HCT116 (cell line): Measurements from ENCODE around the gene SEMA7A. TPM values are rescaled to one million over a fixed set of nuclear protein-coding genes. Genes with fewer than 3 reads are reported as not detected.

ENCODE experiments used
- ATAC-seq: fragments of 200-7000 bp; cut with Tn5 transposase; 2 replicates; pipeline ENCODE4 v1.9.1; 2020; ENCODE audit warnings: mild to moderate bottlenecking, moderate library complexity
- BruUV-seq: library from RNA; stranded (reverse); fragments of 400-500 nt; replicated peaks from 2 replicates; lab custom pipeline; 2021; lab: Mats Ljungman, UMichigan
- CTCF ChIA-PET: fragments of 300-600 bp; sonication (Branson Sonifier 250); formaldehyde crosslinking; loops from one replicate; lab custom pipeline; 2021; ENCODE audit warnings: antibody characterized with exemption; lab: Charles Lee
- POLR2A ChIA-PET: fragments of 300-600, 350-600 bp; sonication (Branson Sonifier 250); formaldehyde crosslinking; loops from one replicate; lab custom pipeline; 2021; ENCODE audit warnings: antibody characterized with exemption; lab: Charles Lee
- RAD21 ChIA-PET, 2 experiments: fragments of 300-600 bp; sonication (Branson Sonifier 250); formaldehyde crosslinking; loops; one replicate each; lab custom pipeline; 2023; ENCODE audit warnings: low total read pairs in 2 of 2; ENCODE audit not compliant: uncharacterized antibody in 2 of 2, unreplicated experiment in 2 of 2, low non-redundant PET in 1 of 2; lab: Charles Lee
- DNase-seq: peaks from one replicate; pipeline ENCODE4 v3.0.0-alpha.2; 2010; ENCODE audit warnings: low read depth, low spot score
- H2AFZ ChIP-seq: fragments of 200-600 bp; shearing (Covaris generic), sonication (generic); 2 replicates; pipeline ENCODE4 v1.6.1; 2017; ENCODE audit warnings: low read depth, mixed run types, mixed read lengths, antibody characterized with exemption, low read length; ENCODE audit not compliant: poor library complexity, severe bottlenecking
- H3K27ac ChIP-seq: 2 replicates; pipeline ENCODE4 v1.5.1; 2012; ENCODE audit warnings: low read depth, low read length
- H3K27me3 ChIP-seq: fragments of 200-600 bp; sonication (generic); 2 replicates; pipeline ENCODE4 v1.6.1; 2016; ENCODE audit warnings: mixed run types, low read length, mixed read lengths; ENCODE audit not compliant: insufficient read depth
- H3K36me3 ChIP-seq, 2 experiments: fragments of 200-500 bp in 1 of 2; fragments of 200-600 bp in 1 of 2; sonication (Bioruptor generic) in 1 of 2; sonication (generic) in 1 of 2; 2 replicates each; pipeline versions ENCODE4 v1.5.1 to v1.6.1; 2014 to 2016; ENCODE audit warnings: low read length in 2 of 2, inconsistent platforms in 1 of 2, mixed read lengths in 1 of 2, mixed run types in 1 of 2; ENCODE audit not compliant: insufficient read depth in 2 of 2, control insufficient read depth in 1 of 2
- H3K4me1 ChIP-seq, 2 experiments: fragments of 200-600 bp in 1 of 2; sonication (generic) in 1 of 2; 2 replicates each; pipeline versions ENCODE4 v1.5.1 to v1.6.1; 2012 to 2017; ENCODE audit warnings: low read length in 2 of 2, inconsistent platforms in 1 of 2, mild to moderate bottlenecking in 1 of 2, mixed read lengths in 1 of 2, mixed run types in 1 of 2, moderate library complexity in 1 of 2; ENCODE audit not compliant: insufficient read depth in 2 of 2, control insufficient read depth in 1 of 2
- H3K4me2 ChIP-seq: fragments of 200-600 bp; sonication (generic); 2 replicates; pipeline ENCODE4 v1.6.1; 2017; ENCODE audit warnings: mixed run types, low read length, mixed read lengths
- H3K4me3 ChIP-seq, 2 experiments: fragments of 200-600 bp in 1 of 2; sonication (generic) in 1 of 2; replicated peaks in 1 of 2; 2 replicates each; pipeline ENCODE4 v1.5.1; 2011 to 2016; ENCODE audit warnings: low read length in 2 of 2, control low read depth in 1 of 2, low read depth in 1 of 2, mild to moderate bottlenecking in 1 of 2, mixed read lengths in 1 of 2, mixed run types in 1 of 2
- H3K79me2 ChIP-seq: fragments of 200-600 bp; sonication (generic); 2 replicates; pipeline ENCODE4 v1.6.1; 2017; ENCODE audit warnings: mild to moderate bottlenecking, mixed run types, low read length, moderate library complexity, mixed read lengths; ENCODE audit not compliant: insufficient read depth
- H3K9ac ChIP-seq: fragments of 200-600 bp; sonication (generic); 2 replicates; pipeline ENCODE4 v1.6.1; 2016; ENCODE audit warnings: low read length, mixed read lengths
- H3K9me2 ChIP-seq: fragments of 200-600 bp; sonication (generic), shearing (Covaris generic); 2 replicates; pipeline ENCODE4 v1.6.1; 2017; ENCODE audit warnings: mixed run types, mild to moderate bottlenecking, moderate library complexity; ENCODE audit not compliant: insufficient read depth
- H3K9me3 ChIP-seq, 2 experiments: fragments of 200-500 bp in 1 of 2; fragments of 200-600 bp in 1 of 2; sonication (Bioruptor generic) in 1 of 2; sonication (generic) in 1 of 2; 2 replicates each; pipeline ENCODE4 v1.6.1; 2014 to 2017; ENCODE audit warnings: low read length in 2 of 2, mixed read lengths in 2 of 2, inconsistent platforms in 1 of 2, low read depth in 1 of 2, mild to moderate bottlenecking in 1 of 2, mixed run types in 1 of 2, moderate library complexity in 1 of 2; ENCODE audit not compliant: control insufficient read depth in 1 of 2, insufficient read depth in 1 of 2
- H4K20me1 ChIP-seq: fragments of 200-600 bp; sonication (generic), shearing (Covaris generic); 2 replicates; pipeline ENCODE4 v1.6.1; 2017; ENCODE audit warnings: mixed run types, mild to moderate bottlenecking, moderate library complexity; ENCODE audit not compliant: insufficient read depth
- CEBPB ChIP-seq: IDR thresholded peaks from 2 replicates; pipeline ENCODE4 v1.6.1; 2012; ENCODE audit warnings: low read depth
- EGR1 ChIP-seq: IDR thresholded peaks from 2 replicates; pipeline ENCODE4 v1.6.1; 2012; ENCODE audit warnings: low read depth
- EZH2phosphoT487 ChIP-seq: fragments of 200-600 bp; IDR thresholded peaks from 2 replicates; pipeline ENCODE4 v1.6.1; 2018; ENCODE audit warnings: antibody characterized with exemption, borderline replicate concordance
- FOSL1 ChIP-seq: IDR thresholded peaks from 2 replicates; pipeline ENCODE4 v1.6.1; 2012; ENCODE audit warnings: low read depth
- POLR2A ChIP-seq: IDR thresholded peaks from 2 replicates; pipeline ENCODE4 v1.7.0; 2011; ENCODE audit warnings: borderline replicate concordance; ENCODE audit not compliant: insufficient read depth, insufficient read length; ENCODE audit errors: extremely low read depth
- POLR2AphosphoS5 ChIP-seq: IDR thresholded peaks from 2 replicates; pipeline ENCODE4 v1.6.1; 2011; ENCODE audit warnings: mild to moderate bottlenecking, low read depth, low read length, moderate library complexity
- SIN3A ChIP-seq: IDR thresholded peaks from 2 replicates; pipeline ENCODE4 v1.6.1; 2012; ENCODE audit warnings: low read depth
- SRF ChIP-seq: IDR thresholded peaks from 2 replicates; pipeline ENCODE4 v1.6.1; 2012; ENCODE audit warnings: low read depth
- ZFX ChIP-seq: fragments of 450-650 bp; IDR thresholded peaks from 2 replicates; pipeline ENCODE4 v1.6.1; 2017
- intact Hi-C: fragments of 100-400 bp; cut with micrococcal nuclease; formaldehyde crosslinking; loops from 2 replicates; pipeline ENCODE4 v1.10.0; 2022
- total RNA-seq: library from RNA; stranded (reverse); gene quantifications from one replicate; pipeline ENCODE4 v1.2.1, GENCODE V29; 2021; ENCODE audit not compliant: unreplicated experiment
- TF ChIP-seq, protein P1 (sequence below): IDR thresholded peaks from 2 replicates; pipeline ENCODE4 v1.6.1; 2012
- TF ChIP-seq, protein P2 (sequence below), 3 experiments: fragments of 200-600 bp in 1 of 3; sonication (generic) in 1 of 3; IDR thresholded peaks in 2 of 3; conservative IDR thresholded peaks in 1 of 3; 2 replicates each; pipeline ENCODE4 v1.5.1; 2012 to 2017; ENCODE audit warnings: low read depth in 2 of 3, low read length in 2 of 3, antibody characterized with exemption in 1 of 3, borderline replicate concordance in 1 of 3, control low read depth in 1 of 3, mild to moderate bottlenecking in 1 of 3, mixed read lengths in 1 of 3, mixed run types in 1 of 3, moderate library complexity in 1 of 3; ENCODE audit not compliant: insufficient read depth in 1 of 3

The SEMA7A gene
- total RNA-seq, 1 experiment from 2014 or later: 13.8 TPM

DNA sequence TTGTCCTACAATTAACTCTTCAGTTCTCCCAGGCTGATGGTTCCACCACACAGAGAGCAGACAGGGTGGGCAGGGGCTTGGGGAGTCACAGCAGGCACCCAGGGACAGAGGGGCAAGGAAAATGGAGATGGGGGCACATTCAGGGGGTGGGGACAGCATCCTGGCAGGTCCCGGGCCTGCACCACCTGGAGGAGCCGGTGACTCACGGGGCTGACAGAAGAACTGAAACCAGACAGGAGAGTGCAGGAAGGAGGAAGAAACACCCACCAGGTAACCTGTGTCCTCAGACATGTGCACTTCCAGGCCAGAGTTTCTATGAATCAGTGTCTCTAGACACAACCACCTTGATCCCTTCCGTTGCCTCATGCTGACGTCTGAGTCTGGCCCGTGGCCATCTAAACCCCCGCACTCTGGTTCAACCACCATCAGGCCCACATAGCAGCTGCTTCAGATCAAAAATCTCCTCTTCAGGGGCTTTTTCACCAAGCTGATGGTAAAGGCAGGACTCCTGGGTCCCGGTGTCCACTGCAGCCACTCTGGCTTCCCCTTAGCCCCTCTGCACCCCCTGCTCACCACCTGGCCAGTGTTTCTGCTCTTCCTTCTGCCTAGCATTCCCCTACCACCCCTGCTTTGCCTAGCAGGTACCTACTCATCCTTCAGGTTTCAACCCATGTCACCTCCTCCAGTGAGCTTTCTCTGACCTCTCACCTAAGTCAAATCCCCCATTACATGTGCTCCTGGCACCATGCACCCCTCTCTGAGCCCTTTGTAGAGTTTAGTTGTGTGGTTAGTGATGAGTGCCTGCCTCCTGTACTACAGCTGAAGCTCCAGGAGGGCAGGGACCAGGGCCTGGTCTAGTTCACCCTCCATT, 49.8 kb downstream of the SEMA7A start:
- 0 out of 2 replicates have a peak overlapping the region, but pooled peaks have one; percentile 14 for H3K27ac ChIP-seq
- CTCF ChIA-PET: interaction anchor here (0.9 to 6.3 kb wide), 5 partner anchors 9 to 105 kb away, joined by 4 to 83 read pairs (median 9); no protein-coding TSS in a partner anchor
- H3K9ac ChIP-seq: peak overlapping the region; percentile 28
- H3K36me3 ChIP-seq: no peaks in the 10 kb centered on the region
- no peaks in the 10 kb centered on the region for H3K79me2 ChIP-seq
- H3K27me3 ChIP-seq: no peaks in the 10 kb centered on the region
- RAD21 ChIA-PET: interaction anchor here in 1 of 2 experiments (1.7 kb wide), 1 partner anchor 55 kb away, joined by 15 read pairs; no protein-coding TSS in a partner anchor
- TF ChIP-seq SRF (no peak), ZFX (0 out of 2 replicates have a peak, but pooled peaks have one; percentile 11), EGR1 (no peak), POLR2AphosphoS5 (peak; percentile 56), CEBPB (no peak), FOSL1 (no peak)
- TF ChIP-seq, protein P1, sequence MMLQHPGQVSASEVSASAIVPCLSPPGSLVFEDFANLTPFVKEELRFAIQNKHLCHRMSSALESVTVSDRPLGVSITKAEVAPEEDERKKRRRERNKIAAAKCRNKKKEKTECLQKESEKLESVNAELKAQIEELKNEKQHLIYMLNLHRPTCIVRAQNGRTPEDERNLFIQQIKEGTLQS: no peak
- ATAC-seq (peak; percentile 27), DNase-seq (peak; percentile 57)
- no peaks in the 10 kb centered on the region for H3K9me3 ChIP-seq
- no peaks in the 10 kb centered on the region for H3K9me2 ChIP-seq
- peak overlapping the region; percentile 46 for H3K4me2 ChIP-seq
- H3K4me3 ChIP-seq: no peak overlapping the region
- no TSS peak for BruUV-seq
- no peaks in the 10 kb centered on the region for H4K20me1 ChIP-seq
- POLR2A ChIA-PET: interaction anchor here (1.2 to 2.8 kb wide), 5 partner anchors 12 to 77 kb away, joined by 3 to 24 read pairs (median 4); partner anchors contain the start of gene UBL7
- intact Hi-C loops: loop anchor here (2.0 kb wide), 1 partner anchor 107 kb away; no protein-coding TSS in a partner anchor
- H3K4me1 ChIP-seq: peaks cover 22 to 86% of the 10 kb centered on the region in 2 experiments
- no peak overlapping the region for H2AFZ ChIP-seq

DNA sequence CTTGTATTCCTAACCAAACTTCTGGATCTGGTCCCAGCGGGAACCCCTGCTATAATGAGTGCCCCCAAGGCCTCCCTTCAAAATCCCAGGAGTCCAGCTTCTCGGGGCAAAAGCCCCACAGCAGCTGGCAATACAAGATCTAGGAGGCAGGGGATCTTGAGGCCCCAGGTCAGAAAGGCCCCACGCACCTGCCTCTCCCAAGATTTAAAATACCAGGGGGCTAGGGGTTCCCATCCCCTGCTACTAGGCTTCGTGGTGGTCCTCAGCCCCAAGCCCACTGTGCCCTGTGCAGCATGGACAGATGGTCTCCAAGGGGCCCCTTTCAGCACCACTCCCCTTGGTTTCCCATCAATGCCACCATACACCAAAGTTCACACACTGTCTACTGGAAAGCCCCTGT, 50.5 kb downstream of the SEMA7A start:
- ChIA-PET CTCF (interaction anchor here (1.0 to 6.3 kb wide), 6 partner anchors 51 to 386 kb away, joined by 3 to 83 read pairs (median 4); no protein-coding TSS in a partner anchor), POLR2A (interaction anchor here (1.2 to 2.1 kb wide), 3 partner anchors 18 to 58 kb away, joined by 3 to 9 read pairs (median 4); no protein-coding TSS in a partner anchor), RAD21 (interaction anchor here (1.3 to 1.7 kb wide), 2 partner anchors 55 to 56 kb away, joined by 13 to 15 read pairs; no protein-coding TSS in a partner anchor)
- BruUV-seq: no TSS peak
- Histone ChIP-seq H3K9ac (peak overlapping the region; percentile 28; the same call in 1 of the 2 replicates), H3K36me3 (no peaks in the 10 kb centered on the region), H3K79me2 (no peaks in the 10 kb centered on the region), H3K4me1 (peaks cover 22 to 80% of the 10 kb centered on the region in 2 experiments), H3K9me2 (no peaks in the 10 kb centered on the region), H4K20me1 (no peaks in the 10 kb centered on the region), H3K4me2 (peak overlapping the region; percentile 46), H3K27me3 (no peaks in the 10 kb centered on the region), H2AFZ (no peak overlapping the region), H3K9me3 (no peaks in the 10 kb centered on the region), H3K27ac (no peak overlapping the region), H3K4me3 (no peak overlapping the region)
- intact Hi-C loops: loop anchor here (2.0 kb wide), 1 partner anchor 108 kb away; no protein-coding TSS in a partner anchor
- no peak for DNase-seq
- no peak for ATAC-seq
- no peak for TF ChIP-seq EGR1
- TF ChIP-seq SRF: no peak
- no peak for TF ChIP-seq CEBPB
- no peak for TF ChIP-seq POLR2AphosphoS5
- TF ChIP-seq, protein P2, sequence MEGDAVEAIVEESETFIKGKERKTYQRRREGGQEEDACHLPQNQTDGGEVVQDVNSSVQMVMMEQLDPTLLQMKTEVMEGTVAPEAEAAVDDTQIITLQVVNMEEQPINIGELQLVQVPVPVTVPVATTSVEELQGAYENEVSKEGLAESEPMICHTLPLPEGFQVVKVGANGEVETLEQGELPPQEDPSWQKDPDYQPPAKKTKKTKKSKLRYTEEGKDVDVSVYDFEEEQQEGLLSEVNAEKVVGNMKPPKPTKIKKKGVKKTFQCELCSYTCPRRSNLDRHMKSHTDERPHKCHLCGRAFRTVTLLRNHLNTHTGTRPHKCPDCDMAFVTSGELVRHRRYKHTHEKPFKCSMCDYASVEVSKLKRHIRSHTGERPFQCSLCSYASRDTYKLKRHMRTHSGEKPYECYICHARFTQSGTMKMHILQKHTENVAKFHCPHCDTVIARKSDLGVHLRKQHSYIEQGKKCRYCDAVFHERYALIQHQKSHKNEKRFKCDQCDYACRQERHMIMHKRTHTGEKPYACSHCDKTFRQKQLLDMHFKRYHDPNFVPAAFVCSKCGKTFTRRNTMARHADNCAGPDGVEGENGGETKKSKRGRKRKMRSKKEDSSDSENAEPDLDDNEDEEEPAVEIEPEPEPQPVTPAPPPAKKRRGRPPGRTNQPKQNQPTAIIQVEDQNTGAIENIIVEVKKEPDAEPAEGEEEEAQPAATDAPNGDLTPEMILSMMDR (IDR thresholded peaks at IDR 0.05 in 2 of 3, conservative IDR thresholded peaks at IDR 0.05 in 1 of 3; ENCODE audit: borderline replicate concordance in 1 of 3, insufficient read depth in 1 of 3, low read depth in 2 of 3, low read length in 2 of 3): no peak
- TF ChIP-seq, protein P1: no peak
- TF ChIP-seq SIN3A: no peak
- no peak for TF ChIP-seq EZH2phosphoT487
- TF ChIP-seq POLR2A: no peak
